Naive B cell (primary cell): ENCODE measurements around the gene FXYD2. TPM values are rescaled to one million over a fixed set of nuclear protein-coding genes. Genes with fewer than 3 reads are reported as not detected.
"Not testable (repeated sequence)": the region's sequence is repeated elsewhere in the genome, so short reads cannot be mapped to it uniquely, and the experiment has no call there.

Experiments used
- ATAC-seq, 2 donors: fragments of 150-1000 bp; cut with Tn5 transposase; 2 replicates each; pipeline ENCODE4 v1.10.0; 2021; ENCODE audit warnings: low read depth in 2 of 2, mild to moderate bottlenecking in 2 of 2, moderate library complexity in 2 of 2
- DNase-seq: peaks from one replicate; pipeline ENCODE4 v3.0.0; 2022
- H3K27ac Mint-ChIP-seq, 6 donors: one replicate each; pipeline ENCODE4 v1.8.0; 2020 to 2022; ENCODE audit warnings: mild to moderate bottlenecking in 6 of 6, mixed read lengths in 6 of 6, moderate library complexity in 5 of 6, inconsistent platforms in 2 of 6
- H3K27me3 Mint-ChIP-seq, 3 donors: one replicate each; pipeline ENCODE4 v1.8.0; 2021 to 2022; ENCODE audit warnings: mixed read lengths in 3 of 3, mild to moderate bottlenecking in 1 of 3
- H3K36me3 Mint-ChIP-seq, 2 donors: one replicate each; pipeline ENCODE4 v1.8.0; 2020 to 2022; ENCODE audit warnings: mixed read lengths in 2 of 2, inconsistent platforms in 1 of 2, mild to moderate bottlenecking in 1 of 2
- H3K4me1 Mint-ChIP-seq, 3 donors: one replicate each; pipeline ENCODE4 v1.8.0; 2020 to 2022; ENCODE audit warnings: mixed read lengths in 3 of 3, inconsistent platforms in 1 of 3, mild to moderate bottlenecking in 1 of 3, moderate library complexity in 1 of 3
- H3K4me3 Mint-ChIP-seq, 8 donors: one replicate each; pipeline ENCODE4 v1.8.0; 2020 to 2022; ENCODE audit warnings: mild to moderate bottlenecking in 8 of 8, mixed read lengths in 8 of 8, moderate library complexity in 8 of 8, inconsistent platforms in 2 of 8
- H3K9me3 Mint-ChIP-seq, 7 donors: one replicate each; pipeline ENCODE4 v1.8.0; 2020 to 2022; ENCODE audit warnings: mixed read lengths in 7 of 7, mild to moderate bottlenecking in 5 of 7, inconsistent platforms in 2 of 7, moderate library complexity in 1 of 7
- polyA plus RNA-seq, 6 donors: library from polyadenylated mRNA; unstranded; fragments of 300-500 nt; fragmentation: Illumina TruSeq; gene quantifications; one replicate each; pipeline ENCODE4 v1.2.3, GENCODE V29; 2021; ENCODE audit warnings: low read depth in 6 of 6

FXYD2 gene
- polyA plus RNA-seq, 6 donors from 2014 or later = 0.74 to 4.0 (median 0.75) TPM; not detected in 3

GRCh38 chr11:117818041-117818873, 6.3 kb downstream of the FXYD2 start:
- Mint-ChIP-seq H3K4me3 (peak overlapping the region in 6 of 8 donors; percentile 33 to 92 (median 73)), H3K36me3 (no peaks in the 10 kb centered on the region), H3K9me3 (no peaks in the 10 kb centered on the region), H3K4me1 (peaks cover 57 to 74% (median 62%) of the 10 kb centered on the region in 3 donors), H3K27ac (peak overlapping the region; percentile 97 to 100 (median 100)), H3K27me3 (peaks cover 7 to 19% (median 11%) of the 10 kb centered on the region in 3 donors)
- DNase-seq (no peak), ATAC-seq (no peak)

- Mint-ChIP-seq H3K36me3 (no peaks in the 10 kb centered on the region), H3K27ac (peak overlapping the region; percentile 97 to 100 (median 100)), H3K4me3 (peak overlapping the region; percentile 35 to 92 (median 90)), H3K4me1 (peaks cover 57 to 76% (median 67%) of the 10 kb centered on the region in 3 donors), H3K9me3 (no peaks in the 10 kb centered on the region), H3K27me3 (peaks cover 7 to 14% (median 11%) of the 10 kb centered on the region in 3 donors)
- peak; percentile 77 for DNase-seq
- peak in 1 of 2 donors; percentile 13 for ATAC-seq
These were observed 7.0 kb downstream of the FXYD2 start for GRCh38 chr11:117817368-117818040.

GRCh38 chr11:117816846-117817367, 7.6 kb downstream of the FXYD2 start:
- Mint-ChIP-seq H3K4me1 (peaks cover 53 to 73% (median 62%) of the 10 kb centered on the region in 3 donors), H3K27ac (peak overlapping the region; percentile 99 to 100 (median 100)), H3K36me3 (no peaks in the 10 kb centered on the region), H3K9me3 (no peaks in the 10 kb centered on the region), H3K4me3 (peak overlapping the region in 7 of 8 donors; percentile 69 to 92 (median 90)), H3K27me3 (peaks cover 4 to 11% (median 7%) of the 10 kb centered on the region in 3 donors)
- DNase-seq (peak; percentile 63), ATAC-seq (peak in 1 of 2 donors; percentile 16)

GRCh38 chr11:117816151-117816741, 8.3 kb downstream of the FXYD2 start:
- ATAC-seq (no peak), DNase-seq (no peak)
- peaks cover 0 to 8% (median under 1%) of the 10 kb centered on the region in 3 donors for H3K27me3 Mint-ChIP-seq
- H3K36me3 Mint-ChIP-seq = no peaks in the 10 kb centered on the region
- H3K9me3 Mint-ChIP-seq = no peaks in the 10 kb centered on the region
- peaks cover 51 to 70% (median 59%) of the 10 kb centered on the region in 3 donors for H3K4me1 Mint-ChIP-seq
- peak overlapping the region; percentile 99 to 100 (median 100) for H3K27ac Mint-ChIP-seq
- peak overlapping the region; percentile 63 to 92 (median 88) for H3K4me3 Mint-ChIP-seq

GRCh38 chr11:117815262-117815803, 9.2 kb downstream of the FXYD2 start:
- DNase-seq = peak; percentile 92
- H3K4me1 Mint-ChIP-seq = peaks cover 51 to 71% (median 59%) of the 10 kb centered on the region in 3 donors
- H3K36me3 Mint-ChIP-seq = no peaks in the 10 kb centered on the region
- H3K9me3 Mint-ChIP-seq = no peaks in the 10 kb centered on the region
- peaks cover 0 to 8% (median 0%) of the 10 kb centered on the region in 3 donors for H3K27me3 Mint-ChIP-seq
- ATAC-seq = peak; percentile 82 to 83
- H3K4me3 Mint-ChIP-seq = peak overlapping the region; percentile 79 to 91 (median 88)
- H3K27ac Mint-ChIP-seq = peak overlapping the region; percentile 99 to 100 (median 100)

- H3K4me1 Mint-ChIP-seq = peaks cover 49 to 68% (median 58%) of the 10 kb centered on the region in 3 donors
- DNase-seq = peak; percentile 87
- H3K27ac Mint-ChIP-seq = peak overlapping the region; percentile 99 to 100 (median 100)
- no peaks in the 10 kb centered on the region for H3K9me3 Mint-ChIP-seq
- H3K36me3 Mint-ChIP-seq = no peaks in the 10 kb centered on the region
- ATAC-seq = peak; percentile 56 to 58
- peaks cover 0 to 8% (median 3%) of the 10 kb centered on the region in 3 donors for H3K27me3 Mint-ChIP-seq
- H3K4me3 Mint-ChIP-seq = peak overlapping the region; percentile 79 to 91 (median 88)
These were observed 9.7 kb downstream of the FXYD2 start for GRCh38 chr11:117814766-117815261.

- H3K9me3 Mint-ChIP-seq = no peaks in the 10 kb centered on the region
- DNase-seq (no peak), ATAC-seq (no peak)
- H3K4me3 Mint-ChIP-seq = peak overlapping the region in 6 of 8 donors; percentile 79 to 91 (median 88)
- peak overlapping the region; percentile 99 to 100 (median 100) for H3K27ac Mint-ChIP-seq
- H3K27me3 Mint-ChIP-seq = peaks cover 0 to 10% (median 7%) of the 10 kb centered on the region in 3 donors
- H3K4me1 Mint-ChIP-seq = peaks cover 51 to 73% (median 61%) of the 10 kb centered on the region in 3 donors
- no peaks in the 10 kb centered on the region for H3K36me3 Mint-ChIP-seq
These were observed 10.3 kb downstream of the FXYD2 start for GRCh38 chr11:117814204-117814765.

- not testable (repeated sequence) for H3K9me3 Mint-ChIP-seq, DNase-seq, H3K36me3 Mint-ChIP-seq, ATAC-seq
- H3K27ac Mint-ChIP-seq = peak overlapping the region in 4 of 6 donors; percentile 3 to 62 (median 30)
- H3K4me1 Mint-ChIP-seq = peaks cover 20 to 47% (median 29%) of the 10 kb centered on the region in 3 donors
- peaks cover 0 to 14% (median 7%) of the 10 kb centered on the region in 3 donors for H3K27me3 Mint-ChIP-seq
- H3K4me3 Mint-ChIP-seq = peak overlapping the region in 1 of 8 donors; percentile 55
These were observed 14.5 kb downstream of the FXYD2 start for GRCh38 chr11:117810056-117810451.

GRCh38 chr11:117809236-117810055, 15.1 kb downstream of the FXYD2 start:
- Mint-ChIP-seq H3K27me3 (peaks cover 0 to 16% (median 7%) of the 10 kb centered on the region in 3 donors), H3K4me3 (no peak overlapping the region), H3K4me1 (peaks cover 14 to 41% (median 23%) of the 10 kb centered on the region in 3 donors), H3K9me3 (no peaks in the 10 kb centered on the region), H3K27ac (peak overlapping the region; percentile 3 to 62 (median 20)), H3K36me3 (peaks cover 0 to 2% of the 10 kb centered on the region in 2 donors)
- ATAC-seq (peak; percentile 58 to 74), DNase-seq (no peak)

GRCh38 chr11:117808784-117809183, 15.8 kb downstream of the FXYD2 start:
- Mint-ChIP-seq H3K9me3 (no peaks in the 10 kb centered on the region), H3K27ac (peak overlapping the region in 2 of 6 donors; percentile 6 to 33), H3K36me3 (peaks cover 0 to 5% of the 10 kb centered on the region in 2 donors), H3K4me1 (peaks cover 12 to 34% (median 17%) of the 10 kb centered on the region in 3 donors), H3K4me3 (no peak overlapping the region), H3K27me3 (peaks cover 0 to 16% (median 7%) of the 10 kb centered on the region in 3 donors)
- no peak for DNase-seq
- ATAC-seq = no peak

- DNase-seq (peak; percentile 63), ATAC-seq (peak; percentile 59 to 77)
- peaks cover 0 to 5% of the 10 kb centered on the region in 2 donors for H3K36me3 Mint-ChIP-seq
- H3K27ac Mint-ChIP-seq = peak overlapping the region in 2 of 6 donors; percentile 71 to 80
- H3K4me1 Mint-ChIP-seq = peaks cover 6 to 23% (median 7%) of the 10 kb centered on the region in 3 donors
- no peak overlapping the region for H3K4me3 Mint-ChIP-seq
- H3K27me3 Mint-ChIP-seq = peaks cover 0 to 16% (median 7%) of the 10 kb centered on the region in 3 donors
- H3K9me3 Mint-ChIP-seq = no peaks in the 10 kb centered on the region
These were observed 16.8 kb downstream of the FXYD2 start for GRCh38 chr11:117807482-117808327.
